ENCODE measurements around the gene REEP1.

The REEP1 gene

GRCh38 chr2:86226636-86227520, 110.5 kb downstream of the REEP1 start:
- peaks cover 11% of the 10 kb centered on the region for H3K4me1 Mint-ChIP-seq (ENCODE audit: low read depth)
- H3K27ac Mint-ChIP-seq: no peak overlapping the region
- no peaks in the 10 kb centered on the region for H3K9me3 Mint-ChIP-seq

GRCh38 chr2:86226070-86226469, 111.4 kb downstream of the REEP1 start:
- H3K4me3 Mint-ChIP-seq: no peak overlapping the region
- H3K27me3 Mint-ChIP-seq: no peaks in the 10 kb centered on the region
- H3K4me1 Mint-ChIP-seq (ENCODE audit: low read depth): peaks cover 11% of the 10 kb centered on the region
- H3K27ac Mint-ChIP-seq: no peak overlapping the region
- H3K36me3 Mint-ChIP-seq (ENCODE audit: low read depth): no peaks in the 10 kb centered on the region
- H3K9me3 Mint-ChIP-seq: no peaks in the 10 kb centered on the region

More at GRCh38 chr2:86226636-86227520, 110.5 kb downstream of the REEP1 start:
- H3K4me3 Mint-ChIP-seq: no peak overlapping the region
- no peaks in the 10 kb centered on the region for H3K27me3 Mint-ChIP-seq
- H3K36me3 Mint-ChIP-seq (ENCODE audit: low read depth): no peaks in the 10 kb centered on the region

GRCh38 chr2:86225581-86225980, 111.8 kb downstream of the REEP1 start:
- Mint-ChIP-seq H3K4me3 (no peak overlapping the region), H3K9me3 (no peaks in the 10 kb centered on the region), H3K27ac (no peak overlapping the region), H3K27me3 (no peaks in the 10 kb centered on the region), H3K36me3 (ENCODE audit: low read depth) (no peaks in the 10 kb centered on the region), H3K4me1 (ENCODE audit: low read depth) (peaks cover 11% of the 10 kb centered on the region)

- no peaks in the 10 kb centered on the region for H3K36me3 Mint-ChIP-seq (ENCODE audit: low read depth)
- no peak overlapping the region for H3K27ac Mint-ChIP-seq
- H3K9me3 Mint-ChIP-seq: no peaks in the 10 kb centered on the region
- peaks cover 11% of the 10 kb centered on the region for H3K4me1 Mint-ChIP-seq (ENCODE audit: low read depth)
- no peak overlapping the region for H3K4me3 Mint-ChIP-seq
- H3K27me3 Mint-ChIP-seq: no peaks in the 10 kb centered on the region
Measured at GRCh38 chr2:86224645-86225355, 112.6 kb downstream of the REEP1 start.

- Mint-ChIP-seq H3K4me3 (no peak overlapping the region), H3K27me3 (no peaks in the 10 kb centered on the region), H3K9me3 (no peaks in the 10 kb centered on the region), H3K4me1 (ENCODE audit: low read depth) (peaks cover 11% of the 10 kb centered on the region), H3K36me3 (ENCODE audit: low read depth) (no peaks in the 10 kb centered on the region), H3K27ac (peak overlapping the region; percentile 5)
Measured at GRCh38 chr2:86223927-86224560, 113.4 kb downstream of the REEP1 start.

GRCh38 chr2:86223140-86223926, 114.1 kb downstream of the REEP1 start:
- no peaks in the 10 kb centered on the region for H3K9me3 Mint-ChIP-seq
- H3K27me3 Mint-ChIP-seq: no peaks in the 10 kb centered on the region
- H3K4me1 Mint-ChIP-seq (ENCODE audit: low read depth): peaks cover 11% of the 10 kb centered on the region
- peak overlapping the region; percentile 5 for H3K27ac Mint-ChIP-seq
- H3K4me3 Mint-ChIP-seq: no peak overlapping the region
- H3K36me3 Mint-ChIP-seq (ENCODE audit: low read depth): no peaks in the 10 kb centered on the region

- no peaks in the 10 kb centered on the region for H3K27me3 Mint-ChIP-seq
- H3K4me1 Mint-ChIP-seq (ENCODE audit: low read depth): peaks cover 24% of the 10 kb centered on the region
- no peak overlapping the region for H3K4me3 Mint-ChIP-seq
- H3K36me3 Mint-ChIP-seq (ENCODE audit: low read depth): no peaks in the 10 kb centered on the region
- no peak overlapping the region for H3K27ac Mint-ChIP-seq
- no peaks in the 10 kb centered on the region for H3K9me3 Mint-ChIP-seq
Measured at GRCh38 chr2:86221066-86221684, 116.3 kb downstream of the REEP1 start.

GRCh38 chr2:86219896-86220295, 117.5 kb downstream of the REEP1 start:
- H3K4me1 Mint-ChIP-seq (ENCODE audit: low read depth): peaks cover 17% of the 10 kb centered on the region
- H3K4me3 Mint-ChIP-seq: no peak overlapping the region
- no peak overlapping the region for H3K27ac Mint-ChIP-seq
- H3K27me3 Mint-ChIP-seq: no peaks in the 10 kb centered on the region
- no peaks in the 10 kb centered on the region for H3K9me3 Mint-ChIP-seq
- peaks cover 4% of the 10 kb centered on the region for H3K36me3 Mint-ChIP-seq (ENCODE audit: low read depth)

GRCh38 chr2:86218124-86218523, 119.3 kb downstream of the REEP1 start:
- Mint-ChIP-seq H3K27ac (no peak overlapping the region), H3K4me1 (ENCODE audit: low read depth) (peaks cover 13% of the 10 kb centered on the region), H3K4me3 (no peak overlapping the region)

GRCh38 chr2:86216575-86217555, 120.6 kb downstream of the REEP1 start:
- no peaks in the 10 kb centered on the region for H3K27me3 Mint-ChIP-seq
- no peak overlapping the region for H3K4me3 Mint-ChIP-seq
- H3K36me3 Mint-ChIP-seq (ENCODE audit: low read depth): peaks cover 23% of the 10 kb centered on the region
- H3K4me1 Mint-ChIP-seq (ENCODE audit: low read depth): peaks cover 13% of the 10 kb centered on the region
- H3K27ac Mint-ChIP-seq: no peak overlapping the region
- no peaks in the 10 kb centered on the region for H3K9me3 Mint-ChIP-seq

More at GRCh38 chr2:86218124-86218523, 119.3 kb downstream of the REEP1 start:
- no peaks in the 10 kb centered on the region for H3K9me3 Mint-ChIP-seq
- peaks cover 15% of the 10 kb centered on the region for H3K36me3 Mint-ChIP-seq (ENCODE audit: low read depth)
- H3K27me3 Mint-ChIP-seq: no peaks in the 10 kb centered on the region

- Mint-ChIP-seq H3K27ac (no peak overlapping the region), H3K4me3 (no peak overlapping the region), H3K27me3 (no peaks in the 10 kb centered on the region)
Measured at GRCh38 chr2:86214503-86214832, 123.0 kb downstream of the REEP1 start.

GRCh38 chr2:86213699-86214502, 123.5 kb downstream of the REEP1 start:
- Mint-ChIP-seq H3K36me3 (ENCODE audit: low read depth) (peaks cover 49% of the 10 kb centered on the region), H3K27me3 (no peaks in the 10 kb centered on the region), H3K4me3 (no peak overlapping the region), H3K27ac (no peak overlapping the region), H3K4me1 (ENCODE audit: low read depth) (peaks cover 14% of the 10 kb centered on the region), H3K9me3 (no peaks in the 10 kb centered on the region)

More at GRCh38 chr2:86214503-86214832, 123.0 kb downstream of the REEP1 start:
- no peaks in the 10 kb centered on the region for H3K9me3 Mint-ChIP-seq
- H3K4me1 Mint-ChIP-seq (ENCODE audit: low read depth): peaks cover 13% of the 10 kb centered on the region
- H3K36me3 Mint-ChIP-seq (ENCODE audit: low read depth): peaks cover 43% of the 10 kb centered on the region

GRCh38 chr2:86213056-86213455, 124.4 kb downstream of the REEP1 start:
- Mint-ChIP-seq H3K36me3 (ENCODE audit: low read depth) (peaks cover 55% of the 10 kb centered on the region), H3K4me3 (no peak overlapping the region), H3K27me3 (no peaks in the 10 kb centered on the region), H3K27ac (no peak overlapping the region), H3K4me1 (ENCODE audit: low read depth) (peaks cover 15% of the 10 kb centered on the region), H3K9me3 (no peaks in the 10 kb centered on the region)
